ENCODE results near the gene ETFB. TPM values are rescaled to one million over a fixed set of nuclear protein-coding genes. Genes with fewer than 3 reads are reported as not detected.

The ETFB gene
- total and polyA plus RNA-seq, 2 donors from 2014 or later, result 76.8 to 620 TPM

- Histone ChIP-seq H3K9me3 (ENCODE audit: control insufficient read depth in 2 of 3, insufficient read depth in 1 of 3, low read length in 3 of 3) (no peaks in the 10 kb centered on the region), H3K9ac (ENCODE audit: low read length in 3 of 3) (no peak overlapping the region), H3K36me3 (ENCODE audit: control insufficient read depth in 2 of 3, insufficient read depth in 3 of 3, low read length in 3 of 3) (no peaks in the 10 kb centered on the region), H3K4me1 (ENCODE audit: control insufficient read depth in 2 of 3, insufficient read depth in 2 of 3, low read depth in 1 of 3, low read length in 3 of 3) (no peaks in the 10 kb centered on the region), H3K4me3 (ENCODE audit: low read length in 3 of 3) (no peak overlapping the region), H3K27me3 (ENCODE audit: control insufficient read depth, insufficient read depth, low read length) (no peaks in the 10 kb centered on the region), H3K27ac (ENCODE audit: low read depth in 2 of 2, low read length in 2 of 2) (no peak overlapping the region)
- intact Hi-C loops (cut with DNase I), result no loop called here
- FAIRE-seq (no peak), DNase-seq (peak in 1 of 5 donors; percentile 32)
- no peak for TF ChIP-seq CTCF (IDR thresholded peaks at IDR 0.05; ENCODE audit: borderline replicate concordance, extremely low read depth, insufficient read depth)
Measured at GRCh38 chr19:51375504-51376221, 9.5 kb upstream of the ETFB start.

DNA sequence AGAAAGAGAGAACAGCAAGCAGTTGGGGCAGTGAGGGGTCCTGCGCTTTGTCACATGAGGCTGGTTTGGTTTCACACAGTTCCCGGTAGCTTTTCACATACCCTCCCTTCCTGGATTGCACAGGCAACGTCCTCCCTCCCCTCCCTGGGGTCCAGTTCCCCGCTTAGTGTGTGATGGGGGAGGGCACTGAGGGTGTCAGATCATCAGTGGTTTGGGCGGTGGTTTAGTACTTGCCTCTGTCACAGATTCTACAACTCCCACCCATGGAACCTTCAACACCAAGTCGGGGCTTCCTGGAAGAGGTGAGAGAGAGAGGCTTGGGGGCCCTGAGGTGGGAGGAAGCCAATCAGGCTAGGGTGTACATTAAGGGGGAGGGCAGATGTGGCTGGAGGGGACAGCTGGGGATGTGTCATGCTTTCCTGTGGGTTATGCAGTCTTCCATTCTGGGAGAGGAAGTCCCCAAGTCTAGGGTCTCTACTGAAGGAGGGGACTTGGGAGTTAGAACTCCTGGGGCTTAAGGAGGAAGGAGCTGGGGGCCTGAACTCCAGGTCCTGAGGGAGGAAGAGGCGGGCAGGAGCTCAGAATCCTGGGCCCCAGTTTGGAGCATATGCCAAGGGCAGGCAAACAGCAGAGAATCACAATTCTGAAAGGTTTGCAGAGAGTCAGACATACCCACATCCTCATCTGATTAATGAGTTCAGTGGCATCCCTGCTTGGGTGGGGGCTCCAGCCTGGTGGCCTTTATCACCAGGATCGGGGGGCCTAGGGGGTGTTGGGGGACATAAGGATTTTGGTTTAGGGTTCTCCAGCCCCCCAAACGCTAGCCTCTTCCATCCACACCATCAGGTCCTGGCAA, 6.7 kb upstream of the ETFB start, which contains the start of gene NKG7:
Gene NKG7 (minus strand): TSS at position 6 of the 856 bp plus-strand sequence. CDS start 119 bp downstream, outside the sequence.
- no peak within 1 kb of the TSS for H3K4me3 ChIP-seq (ENCODE audit: low read length in 3 of 3)

GRCh38 chr19:51372021-51372648, 5.9 kb upstream of the ETFB start:
- no peak for FAIRE-seq
- Histone ChIP-seq H3K4me3 (ENCODE audit: low read length in 3 of 3) (no peak overlapping the region), H3K4me1 (ENCODE audit: control insufficient read depth in 2 of 3, insufficient read depth in 2 of 3, low read depth in 1 of 3, low read length in 3 of 3) (no peaks in the 10 kb centered on the region), H3K27me3 (ENCODE audit: control insufficient read depth, insufficient read depth, low read length) (no peaks in the 10 kb centered on the region), H3K9ac (ENCODE audit: low read length in 3 of 3) (no peak overlapping the region), H3K27ac (ENCODE audit: low read depth in 2 of 2, low read length in 2 of 2) (no peak overlapping the region), H3K9me3 (ENCODE audit: control insufficient read depth in 2 of 3, insufficient read depth in 1 of 3, low read length in 3 of 3) (no peaks in the 10 kb centered on the region), H3K36me3 (ENCODE audit: control insufficient read depth in 2 of 3, insufficient read depth in 3 of 3, low read length in 3 of 3) (no peaks in the 10 kb centered on the region)
- intact Hi-C loops (cut with DNase I), result no loop called here
- TF ChIP-seq CTCF (IDR thresholded peaks at IDR 0.05; ENCODE audit: borderline replicate concordance, extremely low read depth, insufficient read depth), result no peak
- peak in 1 of 5 donors; percentile 61 for DNase-seq

More for the DNA sequence above, 6.7 kb upstream of the ETFB start, which contains the start of gene NKG7:
- no peaks in the 10 kb centered on the region for H3K27me3 ChIP-seq (ENCODE audit: control insufficient read depth, insufficient read depth, low read length)
- H3K9ac ChIP-seq (ENCODE audit: low read length in 3 of 3), result no peak within 1 kb of the TSS
- DNase-seq (peak in 2 of 5 donors; percentile 20 to 48), FAIRE-seq (no peak)
- no peaks in the 10 kb centered on the region for H3K9me3 ChIP-seq (ENCODE audit: control insufficient read depth in 2 of 3, insufficient read depth in 1 of 3, low read length in 3 of 3)
- TF ChIP-seq CTCF (IDR thresholded peaks at IDR 0.05; ENCODE audit: borderline replicate concordance, extremely low read depth, insufficient read depth), result no peak
- no peaks in the 10 kb centered on the region for H3K4me1 ChIP-seq (ENCODE audit: control insufficient read depth in 2 of 3, insufficient read depth in 2 of 3, low read depth in 1 of 3, low read length in 3 of 3)
- no peak within 1 kb of the TSS for H3K27ac ChIP-seq (ENCODE audit: low read depth in 2 of 2, low read length in 2 of 2)
- intact Hi-C loops (cut with DNase I), result no loop called here
- no peaks in the 10 kb centered on the region for H3K36me3 ChIP-seq (ENCODE audit: control insufficient read depth in 2 of 3, insufficient read depth in 3 of 3, low read length in 3 of 3)
